GM12892 (cell line): Measurements from ENCODE around the gene IDUA. TPM values are rescaled to one million over a fixed set of nuclear protein-coding genes. Genes with fewer than 3 reads are reported as not detected.
"Not testable (repeated sequence)": the region's sequence is repeated elsewhere in the genome, so short reads cannot be mapped to it uniquely, and the experiment has no call there.

Source experiments
- DNase-seq: peaks from one replicate; pipeline ENCODE4 v3.0.0; 2011; ENCODE audit not compliant: insufficient read length
- FAIRE-seq: peaks from 2 replicates; lab custom pipeline; 2011; peaks lifted over from hg19 to GRCh38; lab: Jason Lieb, UNC
- POLR2A ChIP-seq: IDR thresholded peaks from 2 replicates; pipeline ENCODE4 v1.6.1; 2011; ENCODE audit warnings: low read depth, low read length, control low read depth
- POLR2AphosphoS5 ChIP-seq: IDR thresholded peaks from 2 replicates; pipeline ENCODE4 v1.6.1; 2011; ENCODE audit warnings: low read depth, low read length, control low read depth
- TAF1 ChIP-seq: IDR thresholded peaks from 2 replicates; pipeline ENCODE4 v1.6.1; 2011; ENCODE audit warnings: low read depth, mild to moderate bottlenecking, control low read depth, low read length, borderline replicate concordance
- polyA plus RNA-seq: library from polyadenylated mRNA; unstranded; fragments of >200 nt; gene quantifications from one replicate; pipeline ENCODE4 v1.2.1, GENCODE V29; 2012; ENCODE audit warnings: missing spikeins, inconsistent platforms; ENCODE audit not compliant: missing spikeins

The IDUA gene
- 1.4 TPM for polyA plus RNA-seq

GRCh38 chr4:986879-987623 lies at the start of gene IDUA:
TSS of gene IDUA (plus strand) at chr4:987044. CDS start at chr4:987085, 41 bp downstream.
- TF ChIP-seq TAF1 (no peak), POLR2A (peak; percentile 57; the same call in 1 of the 2 replicates), POLR2AphosphoS5 (no peak)
- DNase-seq, result peak; percentile 81
- FAIRE-seq, result no peak

DNA sequence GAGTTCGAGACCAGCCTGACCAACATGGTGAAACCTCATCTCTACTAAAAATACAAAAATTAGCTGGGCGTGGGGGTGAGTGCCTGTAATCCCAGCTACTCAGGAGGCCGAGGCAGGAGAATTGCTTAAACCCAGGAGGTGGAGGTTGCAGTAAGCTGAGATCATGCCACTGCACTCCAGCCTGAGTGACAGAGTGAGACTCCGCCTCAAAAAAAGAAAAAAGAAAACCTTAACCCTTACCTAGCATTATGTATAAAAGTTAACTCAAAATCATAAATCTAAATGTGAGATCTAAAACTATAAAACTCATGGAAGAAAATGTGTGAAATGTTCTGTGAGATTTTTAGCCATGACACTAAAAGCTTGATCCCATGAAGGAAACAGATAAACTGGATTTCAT lies 47.3 kb upstream of the IDUA start:
- not testable (repeated sequence) for DNase-seq, FAIRE-seq

DNA sequence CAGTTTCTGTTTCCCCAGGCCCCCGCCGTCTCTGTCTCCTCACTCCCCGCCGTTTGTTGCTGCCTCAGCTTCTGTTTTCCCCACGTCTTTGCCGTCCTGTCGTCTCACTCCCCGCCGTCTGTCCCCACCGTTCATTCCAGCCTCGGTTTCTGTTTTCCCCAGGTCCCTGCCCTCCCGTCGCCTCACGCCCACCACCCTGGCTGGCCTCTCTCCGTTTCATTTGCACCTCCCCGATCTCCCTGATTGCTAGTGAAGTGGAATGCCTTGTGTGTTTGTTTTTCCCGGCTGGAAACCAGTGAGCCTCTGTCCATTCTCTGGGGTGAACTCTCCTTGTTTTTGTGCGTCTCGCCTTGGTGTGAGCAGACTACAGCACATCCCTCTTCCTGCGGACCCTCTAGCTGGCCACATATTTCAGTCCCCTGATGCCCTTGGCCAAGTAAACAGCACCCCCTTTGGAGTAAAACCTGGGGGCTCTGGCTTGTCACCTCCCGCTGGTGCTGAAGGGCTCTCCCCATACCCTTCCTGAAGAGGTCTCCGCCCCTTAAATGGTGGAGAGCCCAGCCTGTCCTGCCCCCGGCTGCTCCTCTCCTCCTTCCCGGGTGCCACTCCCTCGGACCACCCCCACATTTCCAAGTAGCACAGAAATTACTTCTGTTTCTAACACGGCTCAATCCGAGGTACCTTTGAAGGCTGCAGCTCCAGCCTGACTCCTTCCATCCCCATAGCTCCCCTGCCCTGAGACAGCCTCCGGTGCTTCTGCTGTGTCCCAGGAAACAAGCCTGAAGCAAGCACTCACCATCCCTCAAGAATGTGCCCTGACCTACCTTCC lies 41.4 kb upstream of the IDUA start:
- FAIRE-seq, result no peak

DNA sequence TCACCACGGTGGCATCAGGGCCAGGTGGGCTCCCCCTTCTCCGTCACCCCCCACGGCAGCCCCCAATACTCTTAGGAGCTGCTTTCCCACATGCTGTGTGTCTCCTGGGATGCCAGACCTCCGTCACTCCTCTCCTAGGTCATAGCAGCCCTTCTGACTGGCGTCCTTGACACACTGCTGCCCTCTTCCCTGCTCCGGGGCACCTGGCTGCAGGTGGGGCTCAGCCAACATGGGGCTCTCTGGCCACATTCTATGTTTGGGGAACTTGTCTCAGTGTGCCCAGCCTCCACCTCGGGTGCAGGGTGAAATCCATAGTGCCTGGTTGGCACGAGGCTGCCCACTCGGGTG lies 40.8 kb upstream of the IDUA start:
- DNase-seq, result no peak
- FAIRE-seq, result no peak
- TF ChIP-seq POLR2A, result no peak
- no peak for TF ChIP-seq POLR2AphosphoS5
- TF ChIP-seq TAF1, result no peak

More for the DNA sequence above, 41.4 kb upstream of the IDUA start:
- TF ChIP-seq POLR2A (no peak), POLR2AphosphoS5 (no peak), TAF1 (no peak)
- no peak for DNase-seq

- no peak for TF ChIP-seq TAF1
- TF ChIP-seq POLR2A, result no peak
- TF ChIP-seq POLR2AphosphoS5, result no peak
- no peak for FAIRE-seq
- DNase-seq, result no peak
These were observed 40.0 kb upstream of the IDUA start for GRCh38 chr4:946517-947471.

GRCh38 chr4:947491-947971 lies 39.3 kb upstream of the IDUA start:
- DNase-seq, result peak; percentile 13
- TF ChIP-seq POLR2AphosphoS5 (no peak), POLR2A (no peak), TAF1 (no peak)
- no peak for FAIRE-seq

GRCh38 chr4:948101-948935 lies 38.5 kb upstream of the IDUA start:
- TF ChIP-seq TAF1 (no peak), POLR2AphosphoS5 (no peak), POLR2A (no peak)

DNA sequence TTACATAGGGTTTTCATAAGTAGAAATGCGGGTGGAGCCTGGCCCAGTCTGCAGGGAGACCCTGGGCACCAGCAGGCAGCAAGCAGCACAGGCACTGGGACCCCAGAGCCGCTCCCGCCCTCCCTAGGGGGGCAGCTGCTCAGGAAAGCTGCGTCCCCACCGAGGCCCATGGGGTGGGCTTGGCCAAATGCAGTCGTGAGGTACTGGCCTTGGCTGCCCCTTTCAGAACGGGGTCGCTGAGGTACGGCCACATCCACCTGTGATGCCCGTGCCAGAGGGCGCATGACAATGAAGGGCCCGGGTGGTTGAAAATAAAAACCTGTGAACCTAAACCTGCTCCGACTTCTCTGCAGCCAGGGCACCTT lies 37.9 kb upstream of the IDUA start:
- no peak for TF ChIP-seq POLR2A
- no peak for TF ChIP-seq TAF1
- TF ChIP-seq POLR2AphosphoS5, result no peak
- peak; percentile 14 for DNase-seq
- no peak for FAIRE-seq

More at GRCh38 chr4:948101-948935, 38.5 kb upstream of the IDUA start:
- DNase-seq, result peak; percentile 19
- FAIRE-seq, result no peak

- TF ChIP-seq TAF1 (no peak), POLR2A (no peak), POLR2AphosphoS5 (no peak)
- DNase-seq (no peak), FAIRE-seq (no peak)
These were observed 37.2 kb upstream of the IDUA start for GRCh38 chr4:949656-950055.
